Tibial nerve (tissue), 4 donors: ENCODE results near the gene TAP2. TPM values are rescaled to one million over a fixed set of nuclear protein-coding genes. Genes with fewer than 3 reads are reported as not detected.

ENCODE experiments used
- DNase-seq, 2 donors: peaks; one replicate each; pipeline ENCODE4 v3.0.0-alpha.2; 2019; ENCODE audit warnings: low spot score in 2 of 2
- H3K27ac ChIP-seq, 4 donors: fragments of 200-600 bp; sonication (generic) in 3 of 4; one replicate each; pipeline ENCODE4 v1.5.1; 2017 to 2019; ENCODE audit warnings: mild to moderate bottlenecking in 1 of 4
- H3K27me3 ChIP-seq, 2 donors: fragments of 200-600 bp; sonication (generic) in 1 of 2; one replicate each; pipeline versions ENCODE4 v1.5.1 to v1.6.0; 2017 to 2019
- H3K36me3 ChIP-seq, 3 donors: fragments of 200-600 bp; sonication (generic); one replicate each; pipeline ENCODE4 v1.5.1; 2018 to 2019
- H3K4me1 ChIP-seq, 4 donors: fragments of 200-600 bp; sonication (generic) in 3 of 4; one replicate each; pipeline ENCODE4 v1.5.1; 2017 to 2019
- H3K4me3 ChIP-seq, 4 donors: fragments of 200-600 bp; sonication (generic) in 3 of 4; one replicate each; pipeline ENCODE4 v1.5.1; 2017 to 2019; ENCODE audit warnings: mild to moderate bottlenecking in 1 of 4, moderate library complexity in 1 of 4
- H3K9me3 ChIP-seq, 4 donors: fragments of 200-600 bp; sonication (generic) in 3 of 4; one replicate each; pipeline ENCODE4 v1.5.1; 2017 to 2019
- EP300 ChIP-seq, 2 donors: sonication (generic); formaldehyde crosslinking; IDR thresholded peaks; one replicate each; pipeline ENCODE4 v1.6.1; 2017; ENCODE audit warnings: antibody characterized with exemption in 2 of 2, mild to moderate bottlenecking in 1 of 2
- POLR2A ChIP-seq, 2 donors: fragments of 450-650 bp; IDR thresholded peaks; one replicate each; pipeline ENCODE4 v1.6.1; 2017; ENCODE audit warnings: antibody characterized with exemption in 2 of 2, mild to moderate bottlenecking in 2 of 2, moderate library complexity in 2 of 2
- WGBS, 2 donors: methylation state at CpG; one replicate each; pipeline ENCODE4 v1.1.5; 2018; 5-methylcytosine and 5-hydroxymethylcytosine counted together
- total RNA-seq, 4 donors: library from RNA; depleted of rRNA; stranded (reverse); fragments of >200 nt; gene quantifications; one replicate each; pipeline ENCODE4 v1.1.0, GENCODE V29; 2016
- TF ChIP-seq, protein P1 (sequence below), 5 experiments: fragments of 200-600 bp in 3 of 5; fragments of 450-650 bp in 2 of 5; sonication (generic) in 3 of 5; IDR thresholded peaks; one replicate each; pipeline ENCODE4 v1.5.1; 2016 to 2019; ENCODE audit warnings: antibody characterized with exemption in 5 of 5, mild to moderate bottlenecking in 3 of 5, moderate library complexity in 2 of 5

Gene TAP2
- total RNA-seq, 4 donors from 2014 or later: 14.1 to 21.9 (median 19.8) TPM

DNA sequence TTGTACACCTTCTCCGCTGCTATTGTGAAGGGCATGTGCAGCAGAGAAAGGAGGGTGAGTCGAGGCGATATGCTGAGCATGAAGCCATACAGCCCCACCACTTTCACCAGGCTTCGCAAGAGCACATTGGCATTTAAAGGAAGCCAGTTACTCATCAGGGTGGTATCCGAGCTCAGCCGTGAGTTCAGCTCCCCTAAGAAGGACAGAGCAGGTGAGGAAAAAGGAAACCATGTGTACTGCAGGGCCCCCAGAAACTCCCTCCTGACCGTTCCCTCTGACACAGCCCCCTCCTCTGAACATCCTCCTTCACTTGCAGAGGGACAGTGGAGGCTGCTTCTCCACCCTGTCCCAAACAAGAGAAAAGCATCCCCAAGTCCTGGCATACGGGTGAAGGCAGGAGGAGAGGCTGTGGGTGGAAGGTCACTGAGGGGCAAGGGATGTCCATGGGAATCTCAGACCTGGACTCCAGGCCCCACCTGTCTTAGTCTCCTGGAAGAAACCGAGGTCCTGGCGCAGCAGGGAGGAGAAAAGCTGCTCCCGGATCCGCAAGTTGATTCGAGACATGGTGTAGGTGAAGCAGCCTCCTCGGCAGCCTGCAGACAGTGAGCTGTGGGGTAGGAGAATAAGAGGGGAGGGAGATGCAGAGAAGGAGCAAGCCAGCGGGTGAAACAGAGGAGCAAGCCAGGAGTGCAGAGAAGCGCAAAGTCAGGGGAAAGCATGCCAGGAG is 3.2 kb downstream of the TAP2 start:
- H3K27ac ChIP-seq: no peak overlapping the region
- no peak for DNase-seq
- TF ChIP-seq, protein P1, sequence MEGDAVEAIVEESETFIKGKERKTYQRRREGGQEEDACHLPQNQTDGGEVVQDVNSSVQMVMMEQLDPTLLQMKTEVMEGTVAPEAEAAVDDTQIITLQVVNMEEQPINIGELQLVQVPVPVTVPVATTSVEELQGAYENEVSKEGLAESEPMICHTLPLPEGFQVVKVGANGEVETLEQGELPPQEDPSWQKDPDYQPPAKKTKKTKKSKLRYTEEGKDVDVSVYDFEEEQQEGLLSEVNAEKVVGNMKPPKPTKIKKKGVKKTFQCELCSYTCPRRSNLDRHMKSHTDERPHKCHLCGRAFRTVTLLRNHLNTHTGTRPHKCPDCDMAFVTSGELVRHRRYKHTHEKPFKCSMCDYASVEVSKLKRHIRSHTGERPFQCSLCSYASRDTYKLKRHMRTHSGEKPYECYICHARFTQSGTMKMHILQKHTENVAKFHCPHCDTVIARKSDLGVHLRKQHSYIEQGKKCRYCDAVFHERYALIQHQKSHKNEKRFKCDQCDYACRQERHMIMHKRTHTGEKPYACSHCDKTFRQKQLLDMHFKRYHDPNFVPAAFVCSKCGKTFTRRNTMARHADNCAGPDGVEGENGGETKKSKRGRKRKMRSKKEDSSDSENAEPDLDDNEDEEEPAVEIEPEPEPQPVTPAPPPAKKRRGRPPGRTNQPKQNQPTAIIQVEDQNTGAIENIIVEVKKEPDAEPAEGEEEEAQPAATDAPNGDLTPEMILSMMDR (IDR thresholded peaks at IDR 0.05): no peak
- TF ChIP-seq POLR2A (IDR thresholded peaks at IDR 0.05) (no peak), EP300 (IDR thresholded peaks at IDR 0.05) (no peak)
- H3K9me3 ChIP-seq: no peaks in the 10 kb centered on the region
- H3K36me3 ChIP-seq: peaks cover 0 to 52% (median 4%) of the 10 kb centered on the region in 3 donors
- H3K27me3 ChIP-seq: no peaks in the 10 kb centered on the region
- WGBS, 2 donors: 87 to 89% methylated on average over 16 of the region's 16 CpGs
- H3K4me3 ChIP-seq: no peak overlapping the region
- peaks cover 0 to 18% (median 12%) of the 10 kb centered on the region in 4 donors for H3K4me1 ChIP-seq

GRCh38 chr6:32833664-32834063 is 4.9 kb downstream of the TAP2 start:
- 87 to 90% methylated on average over 5 of the region's 5 CpGs for WGBS, 2 donors
- peaks cover 4 to 68% (median 9%) of the 10 kb centered on the region in 3 donors for H3K36me3 ChIP-seq
- H3K27me3 ChIP-seq: no peaks in the 10 kb centered on the region
- H3K4me3 ChIP-seq: no peak overlapping the region
- H3K4me1 ChIP-seq: peaks cover 0 to 15% (median 9%) of the 10 kb centered on the region in 4 donors
- no peaks in the 10 kb centered on the region for H3K9me3 ChIP-seq
- H3K27ac ChIP-seq: no peak overlapping the region
- no peak for DNase-seq
- TF ChIP-seq POLR2A (IDR thresholded peaks at IDR 0.05) (no peak), EP300 (IDR thresholded peaks at IDR 0.05) (no peak)
- TF ChIP-seq, protein P1 (IDR thresholded peaks at IDR 0.05): no peak

DNA sequence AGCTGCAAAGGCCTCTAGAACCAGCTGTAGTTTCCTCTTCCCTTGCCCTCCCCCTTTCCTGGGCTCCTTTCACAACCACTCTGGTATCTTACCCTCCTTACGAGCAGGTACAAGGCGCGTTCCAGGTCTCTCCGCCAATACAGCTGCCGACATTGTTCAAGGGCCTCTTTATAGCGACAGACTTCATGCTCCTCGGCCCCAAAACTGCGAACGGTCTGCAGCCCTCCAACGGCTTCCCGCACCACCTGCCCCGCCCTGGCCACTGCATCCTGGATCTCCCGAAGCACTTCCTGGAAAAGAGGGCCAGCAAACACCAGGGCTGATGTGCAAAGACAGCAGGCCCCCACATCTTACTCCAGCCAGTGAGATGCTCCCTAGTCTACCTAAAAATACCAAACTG is 6.0 kb downstream of the TAP2 start:
- TF ChIP-seq, protein P1 (IDR thresholded peaks at IDR 0.05): no peak
- TF ChIP-seq POLR2A (IDR thresholded peaks at IDR 0.05) (no peak), EP300 (IDR thresholded peaks at IDR 0.05) (no peak)
- H3K4me3 ChIP-seq: no peak overlapping the region
- 76 to 78% methylated on average over 13 of the region's 13 CpGs for WGBS, 2 donors
- H3K9me3 ChIP-seq: no peaks in the 10 kb centered on the region
- no peak overlapping the region for H3K27ac ChIP-seq
- peaks cover 4 to 74% (median 10%) of the 10 kb centered on the region in 3 donors for H3K36me3 ChIP-seq
- no peak for DNase-seq
- H3K4me1 ChIP-seq: peaks cover 0 to 11% (median 5%) of the 10 kb centered on the region in 4 donors
- no peaks in the 10 kb centered on the region for H3K27me3 ChIP-seq

GRCh38 chr6:32830936-32831335 is 7.6 kb downstream of the TAP2 start:
- Histone ChIP-seq H3K36me3 (peaks cover 4 to 73% (median 10%) of the 10 kb centered on the region in 3 donors), H3K9me3 (no peaks in the 10 kb centered on the region), H3K27ac (no peak overlapping the region), H3K27me3 (no peaks in the 10 kb centered on the region), H3K4me3 (no peak overlapping the region), H3K4me1 (peaks cover 0 to 5% (median 0%) of the 10 kb centered on the region in 4 donors)
- no peak for DNase-seq
- TF ChIP-seq EP300 (IDR thresholded peaks at IDR 0.05) (no peak), POLR2A (IDR thresholded peaks at IDR 0.05) (no peak)
- TF ChIP-seq, protein P1 (IDR thresholded peaks at IDR 0.05): no peak
- WGBS, 2 donors: 71 to 82% methylated on average over 5 of the region's 5 CpGs

GRCh38 chr6:32830017-32830416 is 8.5 kb downstream of the TAP2 start:
- TF ChIP-seq, protein P1 (IDR thresholded peaks at IDR 0.05): no peak
- no peak for TF ChIP-seq EP300 (IDR thresholded peaks at IDR 0.05)
- TF ChIP-seq POLR2A (IDR thresholded peaks at IDR 0.05): no peak
- Histone ChIP-seq H3K4me1 (peaks cover 0 to 5% (median 0%) of the 10 kb centered on the region in 4 donors), H3K36me3 (peaks cover 4 to 64% (median 10%) of the 10 kb centered on the region in 3 donors)

More at GRCh38 chr6:32830017-32830416, 8.5 kb downstream of the TAP2 start:
- WGBS, 2 donors: 97 to 98% methylated on average over 5 of the region's 5 CpGs
- DNase-seq: no peak
- no peaks in the 10 kb centered on the region for H3K9me3 ChIP-seq
- no peak overlapping the region for H3K27ac ChIP-seq
- no peak overlapping the region for H3K4me3 ChIP-seq
- no peaks in the 10 kb centered on the region for H3K27me3 ChIP-seq
